Choroid plexus epithelial cell (primary cell): Measurements from ENCODE around the gene WDR35.
"Not testable (repeated sequence)": the region's sequence is repeated elsewhere in the genome, so short reads cannot be mapped to it uniquely, and the experiment has no call there.

Experiments used
- DNase-seq: peaks from one replicate; pipeline ENCODE4 v3.0.0-alpha.2; 2010; ENCODE audit warnings: low read depth
- H3K4me3 ChIP-seq: 2 replicates; pipeline ENCODE4 v1.5.1; 2011; ENCODE audit warnings: low read depth, mild to moderate bottlenecking, control low read depth, low read length, moderate library complexity
- CTCF ChIP-seq: conservative IDR thresholded peaks from 2 replicates; pipeline ENCODE4 v1.5.1; 2011; ENCODE audit warnings: low read depth, mild to moderate bottlenecking, control low read depth, inconsistent platforms, low read length, moderate library complexity

The WDR35 gene

DNA sequence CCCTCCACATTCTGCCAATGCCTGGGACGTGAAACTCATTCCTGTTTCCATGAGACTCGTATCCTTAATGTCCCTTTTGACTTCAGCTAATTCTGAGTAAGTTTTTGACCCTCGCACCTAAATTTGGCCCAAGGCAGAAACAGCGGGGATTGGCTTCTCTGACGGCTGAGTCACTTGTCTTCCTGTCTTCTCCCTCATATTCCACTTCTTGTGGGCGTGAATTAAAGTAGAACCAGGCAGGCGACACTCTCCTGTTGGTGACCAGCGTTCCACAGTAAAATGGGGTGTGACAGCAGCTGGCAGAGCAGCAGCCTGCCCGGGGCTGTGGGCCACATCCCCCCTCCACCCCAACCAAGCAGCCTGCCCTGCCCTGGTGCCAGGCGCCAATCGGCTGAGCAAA, 103.6 kb downstream of the WDR35 start:
- DNase-seq: no peak
- no peak overlapping the region for H3K4me3 ChIP-seq
- TF ChIP-seq CTCF: no peak

GRCh38 chr2:19885791-19886190, 104.1 kb downstream of the WDR35 start:
- no peak overlapping the region for H3K4me3 ChIP-seq
- DNase-seq: no peak
- no peak for TF ChIP-seq CTCF

GRCh38 chr2:19883971-19884720, 105.8 kb downstream of the WDR35 start:
- no peak overlapping the region for H3K4me3 ChIP-seq
- DNase-seq: no peak
- no peak for TF ChIP-seq CTCF

GRCh38 chr2:19883486-19883885, 106.4 kb downstream of the WDR35 start:
- H3K4me3 ChIP-seq: no peak overlapping the region
- TF ChIP-seq CTCF: no peak
- no peak for DNase-seq

- TF ChIP-seq CTCF: no peak
- no peak overlapping the region for H3K4me3 ChIP-seq
- DNase-seq: no peak
Observed at GRCh38 chr2:19882286-19882685, 107.6 kb downstream of the WDR35 start.

DNA sequence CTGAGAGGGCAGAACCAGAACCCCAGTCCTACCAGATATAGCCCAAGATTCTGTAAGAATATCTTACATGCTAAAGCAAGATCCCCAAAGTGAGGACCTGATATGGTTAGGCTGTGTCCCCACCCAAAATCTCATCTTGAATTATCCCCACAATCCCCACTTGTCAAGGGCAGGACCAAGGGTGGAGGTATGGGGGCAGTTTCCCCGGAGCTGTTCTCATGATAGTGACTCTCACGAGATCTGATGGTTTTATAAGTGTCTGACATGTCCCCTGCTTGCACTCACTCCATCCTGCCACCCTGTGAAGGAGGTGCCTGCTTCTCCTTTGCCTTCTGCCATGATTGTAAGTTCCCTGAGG, 108.0 kb downstream of the WDR35 start:
- DNase-seq: no peak
- no peak overlapping the region for H3K4me3 ChIP-seq
- TF ChIP-seq CTCF: no peak

DNA sequence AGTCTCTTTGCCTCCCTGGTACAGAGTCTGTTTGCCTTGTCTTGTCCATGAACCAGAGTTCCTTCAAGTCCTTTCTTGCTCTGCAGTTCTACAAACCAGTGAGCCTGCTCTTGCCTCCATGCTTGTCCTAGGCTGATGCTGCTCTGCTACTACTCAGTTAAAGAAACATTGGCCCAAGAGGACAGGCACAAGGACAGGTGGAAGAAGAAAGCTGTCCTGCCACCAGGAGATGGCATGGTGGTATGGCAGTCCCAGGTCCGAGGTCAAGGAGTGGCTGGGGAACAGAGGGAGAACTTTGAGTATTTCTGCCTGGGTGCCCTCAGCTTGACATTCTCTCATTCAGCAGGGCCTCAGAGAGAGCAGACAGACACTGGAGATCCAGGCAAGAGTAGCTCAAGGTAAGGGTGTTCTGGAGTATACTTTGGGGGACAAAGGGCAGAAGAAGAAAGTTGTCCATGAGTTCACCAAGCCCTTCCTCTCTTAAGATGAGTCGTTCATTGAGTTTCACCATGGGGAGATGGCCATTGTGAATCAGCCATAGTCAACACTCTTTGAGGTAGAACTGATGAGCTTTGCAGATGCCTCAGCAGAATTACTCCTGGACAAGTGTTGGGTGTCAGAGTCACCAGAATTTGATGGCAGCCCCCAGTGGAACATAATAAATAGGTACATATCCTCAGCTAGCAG, 108.5 kb downstream of the WDR35 start:
- TF ChIP-seq CTCF: no peak
- no peak for DNase-seq

GRCh38 chr2:19880191-19880590, 109.7 kb downstream of the WDR35 start:
- DNase-seq, H3K4me3 ChIP-seq: not testable (repeated sequence)

More for the DNA sequence above, 108.5 kb downstream of the WDR35 start:
- H3K4me3 ChIP-seq: no peak overlapping the region
